GM18873 (cell line): ENCODE measurements around the gene MAML2.

Experiments used
- ATAC-seq: cut with Tn5 transposase; IDR thresholded peaks from one replicate; pipeline ENCODE4 v1.9.1; 2021; ENCODE audit warnings: mild to moderate bottlenecking, moderate library complexity, moderate number of reproducible peaks; ENCODE audit not compliant: unreplicated experiment, low FRiP score

The MAML2 gene

GRCh38 chr11:95943546-95943945 lies 399.4 kb downstream of the MAML2 start:
- no peak for ATAC-seq

- ATAC-seq = no peak
Observed at GRCh38 chr11:95939091-95939490, 403.9 kb downstream of the MAML2 start.

GRCh38 chr11:95937358-95937757 lies 405.6 kb downstream of the MAML2 start:
- ATAC-seq = no peak

GRCh38 chr11:95933594-95933993 lies 409.4 kb downstream of the MAML2 start:
- ATAC-seq = no peak

DNA sequence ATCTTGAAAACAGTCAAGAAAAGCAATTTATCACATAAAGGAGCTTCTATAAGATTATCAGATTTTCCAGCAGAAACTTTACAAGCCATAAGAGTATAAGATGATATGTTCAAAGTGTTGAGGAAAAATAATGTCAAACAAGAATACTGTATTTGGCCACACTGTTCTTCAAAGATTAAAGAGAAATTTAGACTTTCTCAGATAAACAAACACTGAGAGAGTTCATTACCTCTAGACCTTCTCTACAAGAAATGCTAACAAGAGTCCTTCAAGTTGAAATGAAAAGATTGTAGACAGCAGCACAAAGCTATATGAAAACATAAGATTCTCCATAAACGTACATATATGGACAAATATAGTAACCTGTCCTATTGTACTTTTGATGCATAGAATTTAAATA lies 411.1 kb downstream of the MAML2 start:
- no peak for ATAC-seq

DNA sequence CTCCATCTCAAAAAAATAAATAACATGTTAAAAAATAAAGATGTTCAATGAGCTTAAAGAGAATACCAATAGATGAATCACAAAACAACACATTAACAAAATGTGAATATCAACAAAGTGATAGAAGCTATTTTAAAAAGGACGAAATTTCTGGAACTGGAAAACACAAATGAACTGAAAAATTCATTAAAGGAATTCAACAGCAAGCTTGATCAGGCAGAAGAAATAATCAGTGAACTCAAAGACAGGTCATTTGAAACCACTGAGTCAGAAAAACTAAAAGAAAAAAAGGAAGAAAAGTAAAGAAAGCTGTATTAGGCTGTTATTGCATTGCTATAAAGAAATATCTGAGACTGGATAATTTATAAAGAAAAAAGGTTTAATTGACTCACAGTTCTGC lies 412.0 kb downstream of the MAML2 start:
- ATAC-seq = no peak

DNA sequence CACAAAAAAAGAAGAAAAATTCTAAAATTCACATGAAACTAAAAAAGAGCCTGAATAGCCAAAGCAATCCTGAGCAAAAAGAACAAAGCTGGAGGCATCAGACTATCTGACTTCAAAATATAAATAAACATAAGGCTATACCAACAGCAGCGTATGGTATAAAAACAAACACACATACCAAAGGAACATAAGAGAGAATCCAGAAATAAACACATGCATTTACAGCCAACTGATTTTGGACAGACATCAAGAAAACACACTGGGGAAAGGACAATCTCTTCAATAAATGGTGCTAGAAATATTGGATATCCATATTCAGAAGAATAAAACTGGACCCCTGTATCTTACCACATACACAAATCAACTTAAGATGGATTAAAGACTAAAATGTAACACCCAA lies 416.3 kb downstream of the MAML2 start:
- ATAC-seq = no peak
